SK-N-SH (cell line): ENCODE data around the gene RAI14. TPM values are rescaled to one million over a fixed set of nuclear protein-coding genes. Genes with fewer than 3 reads are reported as not detected.

ENCODE experiments used
- CTCF ChIA-PET: fragments of 300-600, 350-600 bp; formaldehyde crosslinking; extraction: SDS; loops from one replicate; lab custom pipeline; 2021; lab: Yijun Ruan, JAX
- POLR2A ChIA-PET: fragments of 350-600 bp; sonication (Branson Sonifier 250); formaldehyde crosslinking; extraction: SDS; loops from one replicate; lab custom pipeline; 2020; ENCODE audit warnings: antibody characterized with exemption, inconsistent platforms; lab: Yijun Ruan, JAX
- DNase-seq: peaks from one replicate; pipeline ENCODE4 v3.0.0; 2012
- H2AFZ ChIP-seq: fragments of 200-600 bp; sonication (generic); 2 replicates; pipeline ENCODE4 v1.8.1; 2016; ENCODE audit warnings: antibody characterized with exemption, mild to moderate bottlenecking, low read depth
- H3F3A ChIP-seq: fragments of 200-600 bp; sonication (generic); replicated peaks from 2 replicates; pipeline ENCODE3; 2016; ENCODE audit warnings: antibody characterized with exemption, mild to moderate bottlenecking; ENCODE audit not compliant: insufficient read depth
- H3K27ac ChIP-seq, 2 experiments: fragments of 200-500 bp in 1 of 2; fragments of 200-600 bp in 1 of 2; sonication (Bioruptor generic) in 1 of 2; sonication (generic), shearing (Covaris generic) in 1 of 2; 2 replicates each; pipeline versions ENCODE4 v1.5.1 to v1.6.1; 2014 to 2016; ENCODE audit warnings: low read depth in 2 of 2, inconsistent platforms in 1 of 2, low read length in 1 of 2, mild to moderate bottlenecking in 1 of 2, mixed read lengths in 1 of 2
- H3K27me3 ChIP-seq: fragments of 200-600 bp; sonication (generic), shearing (Covaris generic); 2 replicates; pipeline ENCODE4 v1.6.1; 2016; ENCODE audit warnings: mixed run types; ENCODE audit not compliant: insufficient read depth
- H3K36me3 ChIP-seq, 2 experiments: fragments of 200-500 bp in 1 of 2; fragments of 200-600 bp in 1 of 2; sonication (Bioruptor generic) in 1 of 2; sonication (generic) in 1 of 2; replicated peaks in 1 of 2; 2 replicates each; pipeline versions ENCODE3 to v1.5.1; 2014 to 2016; ENCODE audit warnings: low read length in 1 of 2, mild to moderate bottlenecking in 1 of 2; ENCODE audit not compliant: insufficient read depth in 2 of 2, control insufficient read depth in 1 of 2
- H3K4me1 ChIP-seq, 2 experiments: fragments of 200-500 bp in 1 of 2; fragments of 200-600 bp in 1 of 2; sonication (Bioruptor generic) in 1 of 2; sonication (generic), shearing (Covaris generic) in 1 of 2; 2 replicates each; pipeline versions ENCODE4 v1.5.1 to v1.6.1; 2014 to 2016; ENCODE audit warnings: low read depth in 1 of 2, low read length in 1 of 2, mixed run types in 1 of 2; ENCODE audit not compliant: insufficient read depth in 2 of 2, control insufficient read depth in 1 of 2
- H3K4me2 ChIP-seq: fragments of 200-600 bp; sonication (generic), shearing (Covaris generic); 2 replicates; pipeline ENCODE4 v1.6.1; 2017; ENCODE audit warnings: mixed run types
- H3K4me3 ChIP-seq, 2 experiments: fragments of 200-500 bp in 1 of 2; fragments of 200-600 bp in 1 of 2; sonication (Bioruptor generic) in 1 of 2; sonication (generic), shearing (Covaris generic) in 1 of 2; 2 replicates each; pipeline versions ENCODE4 v1.5.1 to v1.8.1; 2014 to 2016; ENCODE audit warnings: low read depth in 2 of 2, inconsistent platforms in 1 of 2, low read length in 1 of 2, mild to moderate bottlenecking in 1 of 2, mixed read lengths in 1 of 2, moderate library complexity in 1 of 2
- H3K79me2 ChIP-seq: fragments of 200-600 bp; sonication (generic); 2 replicates; pipeline ENCODE4 v1.8.1; 2017; ENCODE audit warnings: mild to moderate bottlenecking; ENCODE audit not compliant: insufficient read depth
- H3K9ac ChIP-seq: fragments of 200-600 bp; sonication (generic); 2 replicates; pipeline ENCODE4 v1.6.1; 2017; ENCODE audit warnings: mixed run types
- H3K9me2 ChIP-seq: fragments of 200-600 bp; sonication (generic); 2 replicates; pipeline ENCODE4 v1.6.1; 2017; ENCODE audit warnings: mixed run types
- H3K9me3 ChIP-seq: fragments of 200-600 bp; sonication (generic); 2 replicates; pipeline ENCODE4 v1.6.1; 2017; ENCODE audit warnings: mixed run types, mild to moderate bottlenecking, moderate library complexity
- H4K20me1 ChIP-seq: fragments of 200-600 bp; sonication (generic); 2 replicates; pipeline ENCODE4 v1.6.1; 2017; ENCODE audit warnings: mild to moderate bottlenecking, mixed run types; ENCODE audit not compliant: insufficient read depth
- CTCF ChIP-seq: fragments of 200-600 bp; sonication (generic); IDR thresholded peaks from 2 replicates; pipeline ENCODE4 v1.6.1; 2017; ENCODE audit warnings: antibody characterized with exemption, mild to moderate bottlenecking, moderate library complexity
- FOSL2 ChIP-seq: IDR thresholded peaks from 2 replicates; pipeline ENCODE4 v1.4.0; 2012; ENCODE audit warnings: low read depth, mild to moderate bottlenecking, moderate library complexity, borderline replicate concordance
- GATA2 ChIP-seq: sonication (generic); formaldehyde crosslinking; IDR thresholded peaks from 2 replicates; pipeline ENCODE4 v1.5.0; 2020; ENCODE audit warnings: mild to moderate bottlenecking, missing genetic modification reagents
- RAD21 ChIP-seq: IDR thresholded peaks from 2 replicates; pipeline ENCODE4 v1.6.1; 2012; ENCODE audit warnings: mild to moderate bottlenecking, low read length
- RCOR1 ChIP-seq: fragments of 150-350 bp; IDR thresholded peaks from 2 replicates; pipeline ENCODE4 v1.6.1; 2017; ENCODE audit warnings: antibody characterized with exemption, low read length
- RXRA ChIP-seq: IDR thresholded peaks from 2 replicates; pipeline ENCODE4 v1.4.0; 2012; ENCODE audit warnings: low read depth, mild to moderate bottlenecking, borderline replicate concordance
- TAF1 ChIP-seq: IDR thresholded peaks from 2 replicates; pipeline ENCODE4 v1.6.1; 2012; ENCODE audit warnings: low read depth, mild to moderate bottlenecking, low read length, moderate library complexity, borderline replicate concordance
- ZBTB33 ChIP-seq: IDR thresholded peaks from 2 replicates; pipeline ENCODE4 v1.4.0; 2012; ENCODE audit warnings: low read depth, borderline replicate concordance
- WGBS: methylation state at CpG from one replicate; pipeline ENCODE4 v1.1.6; 2017; ENCODE audit warnings: low lambda C conversion rate; 5-methylcytosine and 5-hydroxymethylcytosine counted together
- polyA plus RNA-seq, 3 experiments: library from polyadenylated mRNA; depleted of rRNA; stranded (reverse); fragments of >200 nt; gene quantifications; 2 replicates each; pipeline ENCODE4 v1.2.3, GENCODE V29; 2012
- TF ChIP-seq, protein P1 (sequence below): fragments of 150-350 bp; IDR thresholded peaks from 2 replicates; pipeline ENCODE4 v1.6.1; 2017; ENCODE audit warnings: antibody characterized with exemption, low read length, low read depth, borderline replicate concordance
- TF ChIP-seq, protein P2 (sequence below): IDR thresholded peaks from 2 replicates; pipeline ENCODE4; 2012

The RAI14 gene
- polyA plus RNA-seq, 1 of the 3 experiments (the other 2 are of a cell fraction), result 53.2 TPM

DNA sequence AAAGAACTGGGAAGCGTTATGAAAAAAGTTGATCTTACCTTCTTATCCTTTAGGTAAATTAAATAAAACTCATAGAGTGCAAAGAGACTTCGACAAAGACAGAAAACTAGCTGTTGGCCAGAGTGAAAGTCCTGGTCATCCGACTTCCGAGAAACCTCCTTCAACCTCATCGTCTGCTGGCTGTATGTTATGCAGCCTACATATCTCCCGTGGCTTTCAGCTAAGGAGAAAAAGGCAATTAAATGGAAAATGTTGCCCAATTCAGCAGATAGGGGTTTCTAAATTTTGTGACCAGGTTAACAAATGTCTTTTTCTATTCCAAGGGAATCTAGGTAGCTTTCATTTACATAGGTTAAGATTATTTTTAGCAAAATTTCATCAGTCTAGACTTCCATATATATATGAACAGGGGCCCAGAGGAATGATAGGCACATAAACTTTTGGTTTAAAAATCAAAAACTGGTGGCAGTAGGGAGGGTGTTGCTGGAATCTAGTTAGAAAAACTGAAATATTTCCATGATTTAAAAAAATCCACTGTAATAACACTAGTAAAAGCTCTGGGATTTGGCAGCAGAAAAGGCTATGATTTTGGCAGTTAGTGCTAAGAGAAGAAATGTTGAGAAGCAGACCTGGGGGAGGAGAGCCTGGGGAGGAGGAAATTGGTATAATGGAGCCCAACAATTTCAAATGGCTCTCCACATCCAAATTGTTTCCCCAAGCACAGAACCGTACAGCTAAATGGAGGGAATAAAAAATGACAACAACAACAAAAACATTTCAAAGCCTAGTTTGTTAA lies 32.1 kb downstream of the RAI14 start:
- Histone ChIP-seq H3K27ac (peak overlapping the region; percentile 23 to 94; a peak in 3 of 4 replicates), H3K4me3 (no peak overlapping the region), H3K4me1 (peaks cover 0 to 39% of the 10 kb centered on the region in 2 experiments)

More for the DNA sequence above, 32.1 kb downstream of the RAI14 start:
- no peaks in the 10 kb centered on the region for H3K27me3 ChIP-seq
- no peak for DNase-seq
- peaks cover 14 to 29% of the 10 kb centered on the region in 2 experiments for H3K36me3 ChIP-seq
- H3F3A ChIP-seq, result peaks cover 45% of the 10 kb centered on the region
- peak overlapping the region; percentile 51; the same call in 1 of the 2 replicates for H3K4me2 ChIP-seq
- H3K9me3 ChIP-seq, result no peaks in the 10 kb centered on the region
- peaks cover 93% of the 10 kb centered on the region for H3K79me2 ChIP-seq
- 65% methylated on average over 7 of the region's 7 CpGs for WGBS
- CTCF ChIA-PET, result interaction anchor here (0.6 to 1.1 kb wide), 2 partner anchors 21 to 211 kb away, joined by 3 read pairs; no protein-coding TSS in a partner anchor
- 0 out of 2 replicates have a peak overlapping the region, but pooled peaks have one; percentile 17 for H3K9ac ChIP-seq
- POLR2A ChIA-PET, result no interaction called here
- no peak for TF ChIP-seq RCOR1
- TF ChIP-seq, protein P1, sequence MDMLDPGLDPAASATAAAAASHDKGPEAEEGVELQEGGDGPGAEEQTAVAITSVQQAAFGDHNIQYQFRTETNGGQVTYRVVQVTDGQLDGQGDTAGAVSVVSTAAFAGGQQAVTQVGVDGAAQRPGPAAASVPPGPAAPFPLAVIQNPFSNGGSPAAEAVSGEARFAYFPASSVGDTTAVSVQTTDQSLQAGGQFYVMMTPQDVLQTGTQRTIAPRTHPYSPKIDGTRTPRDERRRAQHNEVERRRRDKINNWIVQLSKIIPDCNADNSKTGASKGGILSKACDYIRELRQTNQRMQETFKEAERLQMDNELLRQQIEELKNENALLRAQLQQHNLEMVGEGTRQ, result no peak
- TF ChIP-seq RAD21, result no peak
- no peak for TF ChIP-seq RXRA
- TF ChIP-seq CTCF, result no peak
- no peak for TF ChIP-seq GATA2 (CRISPR knock-in tag)
- TF ChIP-seq FOSL2, result no peak
- no peak for TF ChIP-seq ZBTB33
- TF ChIP-seq TAF1, result no peak
- TF ChIP-seq, protein P2, sequence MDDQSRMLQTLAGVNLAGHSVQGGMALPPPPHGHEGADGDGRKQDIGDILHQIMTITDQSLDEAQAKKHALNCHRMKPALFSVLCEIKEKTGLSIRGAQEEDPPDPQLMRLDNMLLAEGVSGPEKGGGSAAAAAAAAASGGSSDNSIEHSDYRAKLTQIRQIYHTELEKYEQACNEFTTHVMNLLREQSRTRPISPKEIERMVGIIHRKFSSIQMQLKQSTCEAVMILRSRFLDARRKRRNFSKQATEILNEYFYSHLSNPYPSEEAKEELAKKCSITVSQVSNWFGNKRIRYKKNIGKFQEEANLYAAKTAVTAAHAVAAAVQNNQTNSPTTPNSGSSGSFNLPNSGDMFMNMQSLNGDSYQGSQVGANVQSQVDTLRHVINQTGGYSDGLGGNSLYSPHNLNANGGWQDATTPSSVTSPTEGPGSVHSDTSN, result no peak
- H4K20me1 ChIP-seq, result peaks cover 21% of the 10 kb centered on the region; the same call in 1 of the 2 replicates
- H3K9me2 ChIP-seq, result no peaks in the 10 kb centered on the region
- H2AFZ ChIP-seq, result no peak overlapping the region
